ENCODE data around the gene NEGR1.

Gene NEGR1

DNA sequence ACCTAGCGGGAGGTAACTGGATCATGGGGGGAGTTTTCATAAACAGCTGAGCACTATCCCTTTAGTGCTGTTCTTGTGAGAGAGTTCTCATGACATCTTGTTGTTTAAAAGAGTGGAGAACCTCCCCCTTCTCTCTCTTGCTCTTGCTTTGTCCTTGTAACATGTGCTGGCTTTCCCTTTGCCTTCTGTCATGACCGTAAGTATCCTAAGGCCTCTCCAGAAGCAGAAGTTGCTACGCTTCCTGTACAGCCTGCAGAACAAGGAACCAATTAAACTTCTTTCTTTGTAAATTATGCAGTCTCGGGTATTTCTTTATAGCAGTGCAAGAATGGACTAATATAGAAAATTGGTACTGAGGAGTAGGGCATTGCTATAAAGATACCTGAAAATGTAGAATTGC, 515.6 kb downstream of the NEGR1 start:
- no peak for DNase-seq

DNA sequence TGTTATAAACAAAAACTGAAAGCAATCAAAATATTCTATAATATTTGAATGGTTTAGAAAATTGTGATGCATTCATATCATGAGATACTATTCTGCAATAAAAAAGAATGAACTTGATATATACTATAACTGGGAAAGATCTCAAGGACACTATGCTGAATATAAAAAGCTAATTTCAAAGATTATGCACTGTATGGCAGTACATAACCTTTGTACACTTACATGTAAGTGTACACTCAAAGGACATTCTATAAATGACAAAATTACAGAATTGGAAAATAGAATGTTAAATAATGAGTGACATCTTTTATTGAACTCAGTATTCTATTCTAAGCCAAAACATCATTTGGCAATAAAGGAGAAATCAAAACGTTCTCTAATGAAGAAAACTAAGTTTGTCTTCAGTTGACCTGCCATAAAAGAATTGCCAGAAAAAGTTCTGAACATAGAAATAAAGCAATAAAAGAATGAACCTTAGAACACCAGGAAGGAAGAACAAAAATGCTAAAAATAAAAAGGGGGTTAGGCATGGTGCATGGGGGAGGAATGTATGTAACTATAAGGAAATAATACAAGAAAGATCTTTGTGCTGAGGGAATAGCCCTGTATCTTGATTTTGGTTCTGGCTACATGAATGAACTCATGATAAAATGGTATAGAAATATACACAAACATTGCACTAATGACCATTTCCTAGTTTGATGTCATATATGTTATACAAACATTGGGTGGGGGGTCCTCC, 519.7 kb downstream of the NEGR1 start:
- no peak for DNase-seq

DNA sequence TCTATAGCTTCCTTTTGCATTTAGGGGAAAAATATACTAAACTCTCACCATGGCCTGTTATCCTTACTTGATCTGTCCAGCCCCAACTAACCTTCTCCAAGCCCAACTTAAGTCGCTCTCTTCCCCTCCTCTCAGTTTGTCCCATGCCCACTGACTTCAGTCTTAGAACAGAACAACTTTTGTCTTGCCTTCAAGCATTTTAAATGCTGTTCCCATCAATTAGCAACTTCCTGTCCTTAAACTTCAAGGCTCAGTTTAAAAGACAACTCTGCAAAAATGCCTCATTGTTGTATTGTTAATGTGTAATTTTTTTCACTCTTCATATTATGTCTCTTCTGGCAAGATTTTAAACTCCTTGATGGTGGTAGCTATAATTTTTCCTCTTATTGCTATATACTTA, 526.9 kb downstream of the NEGR1 start:
- DNase-seq = no peak

DNA sequence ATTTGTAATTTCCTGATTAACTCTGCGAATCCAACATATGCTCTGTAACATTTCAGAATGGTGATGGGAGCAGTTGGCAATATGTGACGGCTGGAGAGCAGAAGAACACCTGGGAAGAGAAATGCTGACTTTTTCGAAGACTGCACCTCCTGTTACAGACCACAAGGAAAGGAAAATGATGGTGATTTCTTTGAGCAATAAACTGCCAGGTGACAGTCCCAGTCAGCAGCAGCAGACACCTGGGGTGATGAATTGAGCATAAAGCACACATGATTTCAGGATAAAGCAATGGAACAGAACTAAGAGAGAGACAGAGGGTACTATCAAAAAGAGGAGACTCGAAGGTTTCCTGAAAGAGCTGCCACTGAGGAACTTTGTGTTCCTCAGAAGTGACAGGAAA, 528.6 kb downstream of the NEGR1 start:
- no peak for DNase-seq

DNA sequence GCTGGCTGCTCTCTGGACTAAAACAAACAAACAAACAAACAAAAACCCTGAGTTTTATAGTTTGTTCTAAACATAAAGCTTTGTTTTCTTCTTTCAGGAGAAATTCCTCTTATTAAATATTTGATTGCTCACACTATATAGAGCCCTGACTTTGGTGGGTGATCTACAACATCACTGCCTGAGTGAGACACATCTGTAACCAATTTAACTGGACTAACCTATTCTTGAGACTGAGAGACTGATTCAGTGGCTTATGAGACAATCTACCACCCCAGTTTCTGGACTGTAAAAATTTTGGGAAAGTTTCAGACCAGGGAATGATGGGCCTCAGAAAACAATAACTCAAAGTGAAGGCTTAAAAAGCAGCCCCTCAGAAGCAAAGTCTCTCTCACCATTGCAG, 537.0 kb downstream of the NEGR1 start:
- no peak for DNase-seq

DNA sequence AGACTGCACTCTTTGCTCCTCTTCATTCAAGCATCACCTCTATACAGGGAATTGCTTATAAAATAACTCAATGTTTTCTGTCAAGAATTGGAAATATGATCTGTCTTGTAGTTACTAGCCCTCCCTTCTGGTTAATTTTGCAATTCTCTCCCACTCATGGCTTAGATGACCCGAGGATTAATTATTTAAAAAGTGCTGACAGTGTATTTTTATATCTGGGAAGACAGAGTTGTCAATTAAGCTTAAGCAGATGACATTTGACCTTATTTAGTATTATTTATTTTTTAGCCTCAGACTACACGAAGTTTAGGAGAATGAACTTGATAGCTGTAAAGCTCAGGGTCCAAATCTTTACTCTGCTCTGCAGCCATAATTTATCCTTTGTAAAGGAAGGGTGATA, 538.5 kb downstream of the NEGR1 start:
- no peak for DNase-seq

DNA sequence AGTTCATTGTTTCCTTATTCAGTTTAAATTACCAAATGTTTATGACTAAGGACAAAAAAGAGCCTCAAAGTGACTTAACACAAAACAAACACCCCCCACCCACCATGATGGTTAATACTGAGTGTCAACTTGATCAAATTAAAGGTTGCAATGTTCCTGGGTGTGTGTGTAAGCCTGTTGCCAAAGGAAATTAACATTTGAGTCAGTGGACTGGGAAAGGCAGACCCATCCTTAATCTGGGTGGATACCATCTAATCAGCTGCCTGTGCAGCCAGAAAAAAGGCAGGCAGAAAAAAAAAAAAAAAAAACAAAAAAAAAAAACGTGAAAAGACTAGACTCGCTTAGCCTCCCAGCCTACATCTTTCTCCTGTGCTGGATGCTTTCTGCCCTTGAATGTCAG, 543.4 kb downstream of the NEGR1 start:
- DNase-seq = no peak

DNA sequence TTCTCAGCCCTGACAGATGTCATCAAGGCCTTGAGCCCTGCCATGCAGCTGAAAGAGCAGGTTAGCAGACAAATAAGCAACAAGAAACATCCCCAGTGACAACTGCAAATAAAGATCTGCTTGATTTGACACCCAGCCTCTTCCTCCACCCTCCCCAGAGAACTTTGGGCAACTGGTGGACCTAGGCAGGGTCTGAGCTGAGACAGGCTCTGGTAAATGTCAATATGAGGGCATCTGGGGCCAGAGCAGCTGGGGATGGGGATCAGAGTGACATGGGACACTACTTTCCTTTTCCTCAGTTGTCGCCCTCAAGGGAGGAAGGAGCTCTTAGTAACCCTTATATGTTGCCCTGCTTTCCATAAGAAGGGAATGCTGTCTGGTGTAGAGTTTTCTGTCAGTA, 544.1 kb downstream of the NEGR1 start:
- no peak for DNase-seq

DNA sequence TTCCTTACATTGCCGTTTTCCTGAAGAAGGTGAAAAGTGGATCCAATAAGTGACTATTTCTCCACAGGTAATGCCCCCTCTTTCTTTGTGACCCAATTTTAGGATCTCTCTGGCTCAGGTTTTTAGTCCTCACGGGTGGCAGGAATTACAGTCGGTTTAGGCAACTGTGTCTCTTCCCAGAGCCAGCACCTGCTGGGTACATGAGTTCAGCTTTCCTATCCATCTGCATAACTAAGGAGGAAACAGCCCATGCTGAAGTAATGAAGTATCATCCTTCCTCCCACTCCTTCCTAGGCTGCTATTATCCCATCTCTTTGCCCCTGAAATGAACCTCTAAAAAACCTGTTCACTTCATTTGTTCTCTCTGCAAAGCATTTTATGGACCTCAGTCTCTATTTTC, 544.6 kb downstream of the NEGR1 start:
- no peak for DNase-seq

DNA sequence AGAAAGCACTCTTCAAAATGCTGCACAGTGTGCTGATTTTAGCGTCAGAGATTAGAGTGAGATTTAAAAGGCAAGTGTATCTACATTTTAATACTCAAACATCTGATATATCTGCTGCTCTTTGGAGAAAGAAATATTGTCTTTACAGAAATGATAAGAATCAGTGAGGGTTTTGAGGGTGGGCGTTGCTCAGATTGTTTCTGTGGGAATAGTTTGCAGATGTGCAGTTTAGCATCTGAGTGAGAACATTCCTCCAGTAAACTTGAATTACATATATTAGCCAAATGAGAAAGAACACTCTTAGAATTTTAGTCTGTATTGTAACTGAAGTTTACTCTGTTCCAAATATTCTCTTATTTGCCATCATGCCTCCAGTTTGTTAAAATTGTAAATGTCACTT, 549.2 kb downstream of the NEGR1 start:
- DNase-seq = no peak

DNA sequence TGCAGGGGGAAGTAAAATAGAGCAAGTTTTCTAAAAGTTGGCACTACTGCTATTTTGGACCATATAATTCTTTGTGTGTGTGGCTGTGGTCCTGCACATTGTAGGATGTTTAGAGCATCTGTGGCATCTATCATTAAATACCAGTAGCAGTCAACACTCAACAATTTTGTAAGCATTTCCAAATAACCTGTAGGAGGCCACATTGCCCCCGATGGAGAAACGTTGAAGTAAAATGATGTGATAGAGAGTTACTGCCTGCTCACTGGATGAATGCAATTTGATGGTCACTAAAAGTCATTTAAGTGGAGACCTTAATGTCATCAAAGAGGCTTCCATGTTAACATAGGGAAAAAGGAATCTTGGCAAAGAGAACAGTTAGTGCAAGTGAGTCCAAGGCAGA, 560.8 kb downstream of the NEGR1 start:
- no peak for DNase-seq

DNA sequence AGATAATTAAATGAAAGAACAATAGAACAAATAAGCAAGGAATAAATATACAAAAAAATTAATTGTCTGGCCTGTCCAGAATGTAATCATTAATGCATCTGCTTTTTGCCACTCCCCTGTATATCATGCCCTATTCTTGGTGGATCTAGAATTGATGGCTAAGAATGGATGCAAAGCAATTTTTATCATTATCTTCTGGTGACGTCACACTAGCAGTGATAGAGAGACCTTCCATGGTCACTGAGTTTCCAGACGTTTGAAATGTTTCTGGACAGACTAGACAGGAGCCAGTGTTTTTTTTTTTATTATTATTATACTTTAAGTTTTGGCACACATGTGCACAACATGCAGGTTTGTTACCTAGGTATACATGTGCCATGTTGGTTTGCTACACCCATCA, 563.0 kb downstream of the NEGR1 start:
- DNase-seq = no peak

DNA sequence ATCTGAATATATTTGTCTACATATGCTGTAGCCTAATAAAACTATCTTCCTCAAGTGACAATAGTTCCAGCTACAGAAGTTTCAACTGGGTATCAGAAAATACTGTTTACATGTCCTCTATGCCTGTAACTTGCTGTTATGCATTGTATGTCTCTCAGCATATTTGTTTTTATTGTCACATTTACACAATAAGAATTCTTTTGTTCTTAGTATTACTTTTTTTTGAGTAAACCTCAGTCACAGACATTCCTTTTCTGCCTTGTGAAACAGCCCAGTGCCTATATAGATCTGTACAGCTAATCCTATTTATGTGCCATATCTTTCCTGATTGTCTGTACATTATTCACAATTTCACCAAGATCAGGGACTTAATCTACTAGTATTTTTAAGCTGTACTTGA, 565.2 kb downstream of the NEGR1 start:
- DNase-seq = no peak

DNA sequence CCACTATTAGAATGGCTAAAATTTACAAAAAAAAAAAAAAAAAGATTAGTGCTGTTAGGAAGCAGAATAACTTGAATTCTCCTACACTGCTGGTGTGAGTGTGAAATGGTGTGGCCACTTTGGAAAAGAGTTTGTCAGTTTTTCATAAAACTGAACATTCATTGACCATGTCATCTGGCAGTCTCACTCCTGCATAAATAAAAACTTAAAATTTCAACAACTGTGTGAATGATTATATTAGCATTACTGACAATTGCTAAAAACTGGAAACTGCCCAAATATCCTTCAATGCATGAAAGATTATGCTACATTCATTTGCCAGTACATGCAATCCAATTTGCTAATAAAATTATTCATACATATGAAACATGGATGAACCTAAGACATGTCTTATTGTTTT, 570.9 kb downstream of the NEGR1 start:
- no peak for DNase-seq

DNA sequence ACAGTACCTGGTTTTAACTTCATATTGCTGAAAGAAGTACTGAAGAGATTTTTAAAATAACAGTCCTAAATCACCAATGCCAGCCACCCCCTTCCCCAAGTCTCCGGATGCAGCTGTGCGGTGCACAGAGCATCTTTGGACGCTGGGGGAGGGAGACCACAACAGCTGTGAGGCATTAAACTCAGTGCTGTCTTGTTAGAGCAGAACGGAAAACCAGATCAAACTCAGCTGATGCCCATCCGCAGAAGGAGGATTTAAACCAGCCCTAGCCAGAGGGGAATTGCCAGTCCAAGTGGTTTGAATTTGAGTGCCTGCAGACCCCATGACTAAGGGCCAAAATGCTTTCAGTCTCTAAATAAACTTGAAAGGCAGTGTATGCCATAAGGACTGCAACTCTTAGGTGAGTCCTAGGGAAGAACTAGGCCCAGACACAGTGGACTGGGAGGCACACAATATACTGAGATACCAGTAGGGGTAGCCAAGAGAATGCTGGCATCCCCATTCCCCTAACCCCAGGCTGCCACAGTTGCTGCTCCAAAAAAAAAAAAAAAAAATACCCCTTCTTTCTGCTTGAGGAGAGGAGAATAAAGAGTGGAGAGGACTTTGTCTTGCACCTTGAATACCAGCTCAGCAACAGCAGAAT, 576.2 kb downstream of the NEGR1 start:
- no peak for DNase-seq

DNA sequence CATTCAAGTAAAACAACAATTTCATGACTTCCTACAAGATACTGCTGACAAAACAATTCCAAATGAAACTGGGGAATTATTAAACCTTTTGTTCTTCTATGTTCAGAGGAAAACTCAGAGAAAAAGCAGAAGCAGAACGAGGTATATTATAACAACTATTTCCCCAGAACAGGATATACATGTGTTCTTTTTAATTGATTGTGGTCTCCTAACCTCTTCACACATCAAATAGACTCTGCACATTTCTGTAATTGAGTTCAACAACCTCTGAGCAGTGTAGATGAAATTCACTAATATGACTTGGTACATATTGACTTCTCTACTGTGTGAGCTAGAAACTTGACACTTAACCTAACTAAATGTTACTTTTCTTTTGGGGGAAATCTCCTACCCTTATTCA, 584.2 kb downstream of the NEGR1 start:
- DNase-seq = no peak

DNA sequence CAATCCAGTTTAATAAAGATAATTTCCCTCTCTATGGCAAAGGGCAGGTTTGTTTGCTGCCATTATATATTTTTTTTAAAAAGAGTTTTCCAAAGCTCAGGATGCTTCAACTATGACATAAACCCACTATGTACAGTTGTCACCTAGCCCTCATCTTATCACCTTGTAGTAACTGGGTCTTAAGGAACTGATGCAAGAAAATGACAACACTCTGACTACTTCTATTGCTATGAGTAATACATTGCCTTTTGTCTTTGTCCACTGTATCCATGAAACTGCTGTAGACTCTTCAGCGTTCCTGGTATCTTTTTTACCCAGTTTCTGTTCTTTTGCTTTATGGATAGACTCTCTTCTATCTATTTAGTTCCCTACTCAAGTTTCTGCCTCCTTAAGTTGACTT, 586.5 kb downstream of the NEGR1 start:
- no peak for DNase-seq

DNA sequence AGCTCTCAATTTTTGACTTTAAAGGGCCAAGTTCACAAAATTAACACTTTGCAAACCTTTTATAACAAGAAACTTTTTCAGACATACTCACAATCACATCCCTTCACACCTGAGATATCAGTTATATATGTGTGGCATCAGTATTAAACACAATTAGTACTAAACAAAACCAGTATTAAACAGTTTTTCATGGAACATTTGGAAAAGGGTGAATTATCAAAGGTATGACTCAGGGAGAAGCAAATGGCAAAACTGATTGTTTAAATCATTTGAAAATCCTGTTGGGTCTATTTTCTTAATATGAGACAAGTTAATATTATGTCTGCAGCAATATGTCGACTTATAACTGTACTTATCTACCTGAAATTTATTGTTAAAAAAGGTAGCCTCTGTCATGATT, 587.3 kb downstream of the NEGR1 start:
- no peak for DNase-seq

DNA sequence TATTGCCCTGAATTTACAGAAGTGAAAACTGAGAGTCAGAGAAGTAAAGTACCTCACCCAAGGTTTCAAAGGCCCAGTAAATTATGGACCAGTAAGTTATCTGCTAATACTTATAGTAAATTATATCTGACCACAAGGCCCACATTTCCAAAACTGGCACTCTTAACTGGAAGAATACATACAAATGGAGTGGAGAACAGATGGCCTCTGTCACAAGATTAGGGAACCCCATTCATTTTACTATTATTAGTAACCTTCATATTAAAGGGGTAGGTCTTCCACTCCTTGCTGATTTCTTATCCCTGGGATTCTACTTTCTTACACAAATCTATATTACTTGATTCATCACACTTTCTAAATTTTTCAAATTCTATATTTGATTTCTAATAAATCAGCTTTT, 588.8 kb downstream of the NEGR1 start:
- no peak for DNase-seq

DNA sequence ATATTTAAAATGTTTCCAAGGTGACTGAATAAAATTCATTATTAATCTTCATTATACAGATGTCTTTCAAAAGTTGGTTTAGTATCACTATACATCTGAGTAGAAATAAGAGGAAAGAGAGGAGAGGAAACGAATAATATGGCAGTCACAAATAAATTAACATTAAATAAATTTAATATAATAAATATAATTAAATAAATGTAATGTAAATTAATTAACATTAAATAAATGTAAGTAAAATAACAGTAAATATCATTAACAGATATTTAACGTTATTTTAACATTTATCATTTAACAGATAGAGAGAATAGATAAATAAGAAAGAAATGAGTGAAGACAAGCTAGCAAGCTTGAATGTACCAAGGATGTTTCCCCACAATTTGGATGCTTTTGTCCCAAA, 592.7 kb downstream of the NEGR1 start:
- no peak for DNase-seq

DNA sequence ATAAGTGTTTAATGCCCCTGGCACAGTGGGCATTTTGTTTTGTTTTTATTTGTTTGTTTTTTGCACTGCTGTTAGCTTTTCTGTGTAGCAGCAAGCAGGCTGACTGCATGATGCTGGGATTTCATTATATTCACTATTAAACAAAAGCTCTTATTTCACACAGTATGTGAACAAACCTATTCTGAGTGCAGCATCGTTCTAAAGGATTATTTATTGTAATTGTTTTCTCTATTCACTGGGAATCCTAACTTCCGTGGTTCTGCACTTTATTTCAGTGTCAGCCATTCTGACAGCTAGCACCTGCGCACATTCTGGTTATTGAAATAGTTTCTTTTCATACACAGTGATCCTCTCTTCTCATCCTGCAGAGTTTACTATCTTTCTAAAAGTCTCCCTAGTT, 595.0 kb downstream of the NEGR1 start:
- DNase-seq = no peak

DNA sequence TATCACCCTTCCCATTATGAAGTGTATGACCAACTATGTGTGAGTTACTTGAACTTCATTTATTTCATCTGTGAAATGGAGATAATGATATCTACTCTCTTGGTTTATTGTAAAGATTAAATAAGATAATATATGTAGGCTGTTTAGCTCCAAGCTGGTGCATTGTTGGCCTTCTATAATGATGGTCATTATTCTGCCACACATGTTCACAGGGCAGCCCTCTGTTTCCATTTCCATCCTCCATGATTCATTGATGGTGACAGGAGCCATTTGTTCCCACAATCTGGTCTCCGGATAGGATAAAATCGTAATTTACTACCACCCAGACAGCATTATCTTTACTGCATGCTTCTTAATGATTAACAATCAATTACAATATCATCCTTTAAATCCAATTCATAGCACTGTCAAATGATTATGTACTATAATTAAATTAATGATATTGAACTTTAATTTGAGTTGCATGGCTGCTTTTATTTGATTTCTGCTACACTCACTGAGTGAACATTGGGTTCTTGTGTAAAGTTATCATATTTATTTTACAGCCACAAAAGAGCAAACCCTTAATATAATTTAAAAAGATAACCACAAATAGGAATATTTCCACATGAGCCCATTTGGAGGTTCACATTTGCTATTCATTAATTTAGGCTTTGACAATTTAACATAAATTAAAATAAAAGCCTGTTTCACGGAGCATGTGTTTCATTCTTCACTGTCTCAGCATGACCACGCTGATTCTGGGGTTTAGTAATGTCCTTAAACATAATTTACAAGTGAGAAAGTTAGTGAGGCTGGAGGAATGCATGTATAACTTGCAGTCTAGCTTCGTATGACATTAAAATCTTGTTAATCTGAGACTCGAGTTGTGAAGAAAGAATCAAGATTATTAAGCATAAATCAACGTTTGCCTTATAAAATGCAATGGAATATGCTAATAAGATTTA, 605.1 kb downstream of the NEGR1 start:
- DNase-seq = no peak

DNA sequence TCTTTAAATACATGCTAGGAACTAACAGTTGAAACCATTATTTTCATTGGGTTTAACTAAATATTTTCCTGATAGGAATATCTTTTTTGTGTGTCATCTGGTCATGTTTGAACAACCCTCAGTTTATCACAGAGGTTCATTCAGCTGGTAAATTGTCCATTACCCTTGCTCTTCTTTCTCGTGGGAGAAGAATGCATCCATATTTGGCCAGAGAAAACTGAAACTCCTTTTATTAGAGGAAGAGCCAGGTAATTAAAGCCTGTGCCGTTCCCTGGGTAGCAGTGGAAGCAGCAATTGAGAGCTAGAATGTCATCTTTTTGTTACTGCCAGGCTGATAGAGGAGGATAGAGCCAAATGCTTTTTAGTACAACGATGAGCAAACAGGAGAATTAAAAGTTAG, 614.3 kb downstream of the NEGR1 start:
- no peak for DNase-seq

DNA sequence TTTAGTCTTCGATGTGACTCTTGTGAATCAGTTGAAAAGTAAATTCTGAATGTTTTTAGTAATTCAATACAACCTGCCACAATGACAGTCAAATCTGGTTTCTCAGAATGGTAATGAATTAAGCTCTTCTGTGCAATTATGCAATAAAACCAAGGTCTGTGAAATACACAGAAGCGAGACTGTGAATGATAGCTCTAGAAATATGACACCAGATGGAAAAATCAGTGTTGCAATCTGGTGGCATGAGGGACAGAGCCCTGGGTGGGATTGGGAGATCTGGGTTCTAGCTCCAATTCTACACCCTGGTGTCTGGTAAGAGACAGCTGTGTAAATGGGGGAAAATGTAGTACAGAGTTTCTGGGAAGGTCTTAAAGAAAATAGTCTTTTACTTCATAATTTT, 615.1 kb downstream of the NEGR1 start:
- DNase-seq = no peak
